ENCODE measurements around the gene MCU.
"Not testable (repeated sequence)": the region's sequence is repeated elsewhere in the genome, so short reads cannot be mapped to it uniquely, and the experiment has no call there.

The MCU gene

GRCh38 chr10:72855129-72855528, 163.2 kb downstream of the MCU start:
- DNase-seq: no peak

- no peak for DNase-seq
These were observed 163.8 kb downstream of the MCU start for GRCh38 chr10:72855790-72856189.

GRCh38 chr10:72858067-72858466, 166.1 kb downstream of the MCU start:
- DNase-seq: no peak

GRCh38 chr10:72862957-72863356, 171.0 kb downstream of the MCU start:
- DNase-seq: no peak

GRCh38 chr10:72875250-72876055, 183.5 kb downstream of the MCU start:
- no peak for DNase-seq

- no peak for DNase-seq
These were observed 187.3 kb downstream of the MCU start for GRCh38 chr10:72879245-72879644.

GRCh38 chr10:72881291-72881690, 189.3 kb downstream of the MCU start:
- no peak for DNase-seq

GRCh38 chr10:72883861-72884260, 191.9 kb downstream of the MCU start:
- DNase-seq: no peak

- no peak for DNase-seq
These were observed 194.0 kb downstream of the MCU start for GRCh38 chr10:72885953-72886352.

- no peak for DNase-seq
These were observed 194.7 kb downstream of the MCU start for GRCh38 chr10:72886621-72887020.

- no peak for DNase-seq
These were observed 195.1 kb downstream of the MCU start for GRCh38 chr10:72887043-72887442.

- DNase-seq: no peak
These were observed 196.3 kb downstream of the MCU start for GRCh38 chr10:72888151-72888638.

- DNase-seq: no peak
These were observed 197.5 kb downstream of the MCU start for GRCh38 chr10:72889391-72889831.

- DNase-seq: no peak
These were observed 198.1 kb downstream of the MCU start for GRCh38 chr10:72890086-72890485.

GRCh38 chr10:72893136-72893798, 201.3 kb downstream of the MCU start, which contains the start of gene OIT3:
Gene OIT3, plus strand, starts transcription at chr10:72893739. Its CDS starts 60 bp downstream, at chr10:72893799.
- DNase-seq: no peak

GRCh38 chr10:72895236-72895850, 203.4 kb downstream of the MCU start:
- DNase-seq: no peak

GRCh38 chr10:72898616-72899015, 206.7 kb downstream of the MCU start:
- DNase-seq: no peak

- DNase-seq: no peak
These were observed 207.6 kb downstream of the MCU start for GRCh38 chr10:72899545-72899944.

- DNase-seq: not testable (repeated sequence)
These were observed 212.1 kb downstream of the MCU start for GRCh38 chr10:72903941-72904446.

GRCh38 chr10:72904806-72905205, 212.9 kb downstream of the MCU start:
- DNase-seq: no peak

- DNase-seq: no peak
These were observed 214.5 kb downstream of the MCU start for GRCh38 chr10:72906446-72906845.

- DNase-seq: no peak
These were observed 218.8 kb downstream of the MCU start for GRCh38 chr10:72910705-72911104.

GRCh38 chr10:72911758-72912157, 219.8 kb downstream of the MCU start:
- DNase-seq: no peak
